ENCODE results near the gene CLEC11A.
"Not testable (repeated sequence)": the region's sequence is repeated elsewhere in the genome, so short reads cannot be mapped to it uniquely, and the experiment has no call there.

Gene CLEC11A

DNA sequence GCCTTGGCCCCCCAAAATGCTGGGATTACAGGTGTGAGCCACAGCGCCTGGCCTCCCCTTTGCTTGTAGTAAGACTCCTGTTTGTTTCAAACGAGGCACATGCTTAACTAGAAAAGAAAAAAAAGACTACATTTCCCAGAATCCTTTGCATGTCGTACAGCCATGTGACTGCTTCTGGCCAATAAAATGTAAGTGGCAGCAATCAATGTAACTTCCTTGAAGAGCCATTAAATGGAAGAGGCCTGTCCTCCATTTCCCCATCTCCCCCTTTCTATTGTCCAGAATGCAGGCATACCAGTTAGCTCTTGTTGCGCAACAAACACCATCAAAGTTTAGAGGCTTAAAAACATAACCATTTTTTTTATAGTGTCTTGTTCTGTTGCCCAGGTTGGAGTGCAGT, 36.7 kb downstream of the CLEC11A start:
- DNase-seq: peak in 2 of 4 experiments; percentile 14 to 16

- DNase-seq: not testable (repeated sequence)
Measured at GRCh38 chr19:50761501-50761900, 38.3 kb downstream of the CLEC11A start.

DNA sequence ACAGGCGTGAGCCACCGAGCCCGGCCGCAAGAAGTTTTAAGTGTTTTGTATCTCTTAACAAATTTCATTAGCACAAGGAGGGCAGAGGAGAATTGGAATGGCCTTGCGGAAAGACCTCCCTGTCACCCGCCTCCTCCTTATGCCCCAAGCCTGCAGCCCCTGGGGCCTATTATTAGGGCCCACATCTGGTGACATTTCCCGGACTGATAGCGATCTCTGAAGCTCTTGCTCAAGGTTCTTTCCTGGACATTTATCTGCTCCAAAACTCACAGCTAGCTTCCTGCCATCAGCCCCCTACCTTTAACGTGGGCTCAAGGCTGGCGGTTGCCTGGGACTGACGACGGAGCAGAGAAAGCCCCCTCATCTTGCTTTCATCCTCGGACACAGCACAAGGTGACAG, 40.4 kb downstream of the CLEC11A start:
- not testable (repeated sequence) for DNase-seq

DNA sequence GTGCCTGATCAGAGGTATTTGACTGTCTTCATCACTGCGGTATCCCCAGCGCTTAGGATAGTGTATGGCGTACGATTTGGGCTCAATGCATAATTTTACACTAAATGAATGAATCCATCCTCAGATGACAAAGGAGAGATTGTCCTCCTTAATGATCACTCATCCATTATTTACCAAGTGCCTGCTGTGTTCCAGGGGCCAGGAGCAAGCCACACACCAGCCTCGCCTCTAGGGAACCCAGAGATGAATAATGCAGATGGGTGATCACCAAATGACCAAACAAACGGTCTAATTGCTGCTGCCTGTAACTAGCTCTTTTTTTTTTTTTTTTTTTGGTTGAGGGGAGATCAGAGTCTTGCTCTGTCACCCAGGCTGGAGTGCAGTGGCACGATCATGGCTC, 41.2 kb downstream of the CLEC11A start:
- no peak for DNase-seq

DNA sequence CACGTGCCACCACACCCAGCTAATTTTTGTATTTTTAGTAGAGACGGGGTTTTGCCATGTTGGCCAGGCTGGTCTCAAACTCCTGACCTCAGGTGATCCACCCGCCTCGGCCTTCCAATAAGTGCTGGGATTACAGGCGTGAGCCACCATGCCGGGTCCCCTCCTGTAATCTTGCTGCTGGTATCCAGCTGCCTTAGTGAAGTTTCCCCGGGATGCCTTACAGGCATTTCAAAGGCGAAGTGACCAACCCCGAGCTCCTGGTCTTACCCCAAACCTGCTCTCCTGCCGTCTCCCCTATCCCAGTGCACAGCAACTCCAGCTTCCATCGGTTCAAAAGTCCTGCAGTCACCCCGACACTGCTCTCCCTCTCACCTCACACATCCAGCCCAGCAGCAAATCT, 43.6 kb downstream of the CLEC11A start:
- not testable (repeated sequence) for DNase-seq

DNA sequence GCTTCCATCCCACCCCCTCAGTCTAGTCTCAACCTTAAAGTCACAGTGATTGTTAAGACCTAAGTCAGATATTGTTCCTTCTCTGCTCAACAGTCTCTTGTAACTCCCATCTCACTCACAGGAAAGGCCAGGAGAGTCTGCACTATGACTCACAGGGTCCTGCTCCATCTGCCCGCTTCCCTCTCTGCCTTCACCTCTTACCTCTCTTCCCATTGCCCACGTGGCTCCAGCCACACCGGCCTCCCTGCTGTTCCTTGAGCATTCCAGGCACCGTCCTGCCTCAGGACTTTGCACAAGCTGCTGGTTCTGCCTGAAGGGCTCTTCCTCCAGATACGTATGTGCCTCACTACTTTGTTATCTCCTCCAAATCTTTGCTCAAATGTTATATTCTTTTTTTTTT, 44.1 kb downstream of the CLEC11A start:
- not testable (repeated sequence) for DNase-seq

DNA sequence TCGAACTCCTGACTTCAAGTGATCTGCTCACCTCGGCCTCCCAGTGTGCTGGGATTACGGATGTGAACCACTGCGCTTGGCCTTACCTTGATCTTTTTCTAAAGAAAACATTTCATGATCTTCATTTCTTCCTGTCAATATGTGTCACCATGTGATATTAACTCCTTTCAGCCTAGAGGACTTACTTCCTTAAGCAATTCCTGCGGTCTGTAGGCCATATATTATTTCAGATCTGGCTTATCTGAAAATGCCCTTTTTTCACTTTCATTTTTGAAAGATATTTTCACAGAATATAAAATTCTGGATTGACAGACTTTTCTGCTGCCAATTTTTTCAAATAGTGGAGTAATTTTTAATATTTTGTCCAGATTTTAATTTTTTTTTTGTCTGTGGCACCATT, 45.1 kb downstream of the CLEC11A start:
- DNase-seq: no peak

DNA sequence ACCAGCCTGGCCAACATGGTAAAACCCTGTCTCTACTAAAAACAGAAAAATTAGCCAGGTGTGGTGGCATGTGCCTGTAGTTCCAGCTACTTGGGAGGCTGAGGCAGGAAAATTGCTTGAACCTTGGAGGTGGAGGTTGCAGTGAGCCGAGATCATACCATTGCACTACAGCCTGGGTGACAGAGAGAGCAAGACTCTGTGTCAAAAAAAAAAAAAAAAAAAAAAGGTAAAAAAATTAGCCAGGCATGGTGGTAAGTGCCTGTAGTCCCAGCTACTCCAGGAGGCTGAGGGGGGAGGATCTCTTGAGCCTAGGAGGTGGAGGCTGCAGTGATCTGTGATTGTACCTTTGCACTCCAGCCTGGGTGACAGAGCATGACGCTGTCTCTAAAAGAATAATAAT, 47.0 kb downstream of the CLEC11A start, which contains the start of gene GPR32:
GPR32 (plus strand) TSS at position 301 of the 400 bp plus-strand sequence. CDS start 137 bp downstream, outside the sequence.
- DNase-seq: not testable (repeated sequence)

DNA sequence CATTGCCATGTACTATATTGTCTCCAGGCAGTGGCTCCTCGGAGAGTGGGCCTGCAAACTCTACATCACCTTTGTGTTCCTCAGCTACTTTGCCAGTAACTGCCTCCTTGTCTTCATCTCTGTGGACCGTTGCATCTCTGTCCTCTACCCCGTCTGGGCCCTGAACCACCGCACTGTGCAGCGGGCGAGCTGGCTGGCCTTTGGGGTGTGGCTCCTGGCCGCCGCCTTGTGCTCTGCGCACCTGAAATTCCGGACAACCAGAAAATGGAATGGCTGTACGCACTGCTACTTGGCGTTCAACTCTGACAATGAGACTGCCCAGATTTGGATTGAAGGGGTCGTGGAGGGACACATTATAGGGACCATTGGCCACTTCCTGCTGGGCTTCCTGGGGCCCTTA, 47.7 kb downstream of the CLEC11A start:
- DNase-seq: no peak

GRCh38 chr19:50772476-50772875, 49.3 kb downstream of the CLEC11A start:
- DNase-seq: peak in 1 of 4 experiments; percentile 4

DNA sequence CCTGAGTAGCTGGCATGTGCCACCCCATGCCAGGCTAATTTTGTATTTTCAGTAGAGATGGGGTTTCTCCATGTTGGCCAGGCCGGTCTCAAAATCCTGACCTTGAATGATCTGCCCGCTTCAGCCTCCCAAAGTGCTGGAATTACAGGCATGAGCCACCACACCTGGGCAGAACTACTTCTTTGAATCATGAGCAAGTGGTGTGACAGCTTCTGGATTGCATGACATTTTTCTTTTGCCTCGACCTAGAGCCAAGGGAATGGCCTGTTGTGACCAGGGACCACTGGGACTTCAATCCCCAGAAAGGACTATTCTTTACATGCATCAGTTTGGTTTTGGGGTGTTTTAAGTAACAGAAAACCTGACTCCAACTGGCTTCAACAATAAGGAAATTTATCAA, 49.7 kb downstream of the CLEC11A start:
- DNase-seq: not testable (repeated sequence)

- DNase-seq: not testable (repeated sequence)
Measured at GRCh38 chr19:50773454-50773853, 50.3 kb downstream of the CLEC11A start.

All from suppressor macrophage (primary cell).